Activated T-helper 1 cell treated with Interleukin-2 at 50 U/mL for 16 hours (primary cell): ENCODE data around the gene BRI3BP.
"Not testable (repeated sequence)": the region's sequence is repeated elsewhere in the genome, so short reads cannot be mapped to it uniquely, and the experiment has no call there.

Experiments used
- DNase-seq: peaks from one replicate; pipeline ENCODE4 v3.0.0-alpha.2; 2020; ENCODE audit warnings: low read depth

BRI3BP gene

GRCh38 chr12:125069616-125070015 is 76.2 kb downstream of the BRI3BP start:
- no peak for DNase-seq

GRCh38 chr12:125070112-125070511 is 76.7 kb downstream of the BRI3BP start:
- DNase-seq: no peak

- DNase-seq: no peak
Measured at GRCh38 chr12:125070661-125071390, 77.4 kb downstream of the BRI3BP start.

GRCh38 chr12:125071456-125071855 is 78.0 kb downstream of the BRI3BP start:
- no peak for DNase-seq

- no peak for DNase-seq
Measured at GRCh38 chr12:125072496-125072895, 79.1 kb downstream of the BRI3BP start.

GRCh38 chr12:125074294-125074693 is 80.8 kb downstream of the BRI3BP start:
- not testable (repeated sequence) for DNase-seq

- DNase-seq: no peak
Measured at GRCh38 chr12:125076103-125076502, 82.7 kb downstream of the BRI3BP start.

GRCh38 chr12:125079084-125079483 is 85.6 kb downstream of the BRI3BP start:
- DNase-seq: no peak

- no peak for DNase-seq
Measured at GRCh38 chr12:125079648-125080645, 86.5 kb downstream of the BRI3BP start.
